Hepatic stellate cell (primary cell): ENCODE data around the gene WDCP.
"Not testable (repeated sequence)": the region's sequence is repeated elsewhere in the genome, so short reads cannot be mapped to it uniquely, and the experiment has no call there.

ENCODE experiments used
- DNase-seq: peaks from one replicate; pipeline ENCODE4 v3.0.0; 2011; ENCODE audit warnings: low spot score

Gene WDCP

GRCh38 chr2:24046930-24047702 lies at the start of gene WDCP:
Gene WDCP (minus strand): TSS chr2:24047391. CDS start chr2:24039494, 7,897 bp downstream.
- peak; percentile 95 for DNase-seq

DNA sequence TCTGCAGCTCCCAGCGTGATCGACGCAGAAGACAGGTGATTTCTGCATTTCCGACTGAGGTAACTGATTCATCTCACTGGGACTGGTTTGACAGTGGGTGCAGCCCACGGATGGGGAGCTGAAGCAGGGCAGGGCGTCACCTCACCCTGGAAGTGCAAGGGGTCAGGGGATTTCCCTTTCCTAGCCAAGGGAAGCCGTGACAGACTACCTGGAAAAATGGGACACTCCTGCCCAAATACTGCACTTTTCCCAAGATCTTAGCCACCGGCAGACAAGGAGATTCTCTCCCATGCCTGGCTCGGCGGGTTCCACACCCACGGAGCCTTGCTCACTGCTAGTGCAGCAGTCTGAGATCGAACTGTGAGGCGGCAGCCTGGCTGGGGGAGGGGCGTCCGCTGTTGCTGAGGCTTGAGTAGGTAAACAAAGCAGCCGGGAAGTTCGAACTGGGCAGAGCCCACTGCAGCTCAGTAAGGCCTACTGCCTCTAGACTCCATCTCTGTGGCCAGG lies 48.0 kb upstream of the WDCP start:
- DNase-seq: not testable (repeated sequence)

GRCh38 chr2:24093270-24093669 lies 46.1 kb upstream of the WDCP start:
- not testable (repeated sequence) for DNase-seq

DNA sequence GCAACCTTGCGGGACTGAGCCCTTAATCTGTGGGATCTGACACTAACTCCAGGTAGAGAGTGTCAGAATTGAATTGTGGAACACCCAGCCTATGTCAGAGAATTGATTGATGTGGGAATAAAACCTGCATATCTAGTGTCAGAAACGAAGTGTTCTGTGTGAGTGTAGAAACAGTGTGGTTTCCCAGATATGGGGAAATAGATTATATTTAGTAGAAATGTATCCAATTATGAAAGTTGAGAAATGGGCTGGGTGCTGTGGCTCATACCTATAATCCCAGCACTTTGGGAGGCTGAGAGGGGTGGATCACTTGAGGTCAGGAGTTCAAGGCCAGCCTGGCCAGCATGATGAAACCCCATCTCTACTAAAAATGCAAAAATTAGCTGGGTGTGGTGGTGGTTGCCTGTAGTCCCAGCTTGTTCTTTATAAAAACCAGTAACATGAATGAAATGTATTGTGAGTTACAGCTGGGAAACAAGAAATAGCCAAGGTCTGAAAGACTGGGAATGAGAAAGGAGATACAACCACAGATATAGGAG lies 41.7 kb upstream of the WDCP start:
- no peak for DNase-seq

DNA sequence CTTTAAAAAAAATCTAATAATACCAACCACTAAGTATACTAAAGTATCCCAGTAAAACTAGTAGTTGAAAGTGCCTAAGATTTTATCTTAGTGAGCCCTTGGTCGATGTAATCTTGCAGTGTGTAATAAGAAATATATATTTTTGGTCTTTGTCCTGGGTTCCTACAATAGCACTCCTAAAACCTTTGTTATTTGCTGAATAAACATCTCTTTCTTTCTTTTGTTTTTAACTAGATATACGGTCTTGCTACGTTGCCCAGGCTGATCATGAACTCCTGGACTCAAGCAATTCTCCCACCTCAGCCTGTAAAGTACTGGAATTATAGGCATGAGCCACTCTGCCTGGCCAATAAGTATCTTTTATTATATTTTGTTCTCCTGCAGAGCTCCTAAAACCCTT lies 39.8 kb upstream of the WDCP start:
- no peak for DNase-seq

GRCh38 chr2:24086241-24086640 lies 39.0 kb upstream of the WDCP start:
- no peak for DNase-seq

GRCh38 chr2:24085200-24085489 lies 38.0 kb upstream of the WDCP start:
- DNase-seq: no peak

DNA sequence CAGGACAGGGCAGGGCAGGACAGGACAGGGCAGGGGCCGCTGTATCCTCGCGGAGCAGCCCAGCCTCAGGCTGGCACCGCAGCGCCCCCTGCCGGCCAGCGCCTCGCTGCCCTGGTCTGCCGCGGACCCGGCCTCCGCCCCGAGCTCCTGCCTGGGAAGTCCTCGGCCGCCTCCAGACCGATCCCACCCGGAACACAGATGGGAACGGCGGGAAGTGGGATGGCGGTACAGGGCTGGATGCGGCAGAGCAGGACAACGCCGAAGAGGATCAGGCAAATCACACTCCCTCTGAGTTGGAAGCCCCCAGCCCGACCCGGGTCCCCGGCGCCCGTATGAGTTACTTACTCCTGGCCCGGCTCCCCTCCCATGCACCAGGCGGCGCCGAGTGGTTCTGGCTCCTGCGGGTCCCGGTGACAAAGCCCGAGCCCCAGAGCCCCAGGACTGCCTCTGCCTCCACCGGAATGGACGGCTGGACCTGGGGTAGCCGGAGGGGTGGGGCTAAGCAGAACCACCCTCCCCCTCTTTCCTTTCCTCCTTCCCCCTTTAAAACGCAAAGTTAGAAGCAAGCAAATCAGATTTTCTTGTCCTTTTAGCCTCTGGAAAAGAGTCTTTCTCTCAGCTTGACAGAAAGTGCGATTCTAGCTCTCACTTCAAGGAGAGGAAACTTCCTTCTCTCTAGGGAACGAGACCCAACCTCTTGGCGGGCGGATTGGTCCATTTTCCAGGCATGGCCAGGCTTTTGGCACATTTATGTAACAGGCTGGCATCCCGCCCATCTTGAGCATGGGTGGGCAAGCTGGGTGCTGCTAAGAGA lies 37.4 kb upstream of the WDCP start, which contains the start of gene TP53I3:
Gene TP53I3 (minus strand): TSS at position 449 of the 814 bp plus-strand sequence. CDS start 508 bp downstream, outside the sequence.
- peak; percentile 94 for DNase-seq

DNA sequence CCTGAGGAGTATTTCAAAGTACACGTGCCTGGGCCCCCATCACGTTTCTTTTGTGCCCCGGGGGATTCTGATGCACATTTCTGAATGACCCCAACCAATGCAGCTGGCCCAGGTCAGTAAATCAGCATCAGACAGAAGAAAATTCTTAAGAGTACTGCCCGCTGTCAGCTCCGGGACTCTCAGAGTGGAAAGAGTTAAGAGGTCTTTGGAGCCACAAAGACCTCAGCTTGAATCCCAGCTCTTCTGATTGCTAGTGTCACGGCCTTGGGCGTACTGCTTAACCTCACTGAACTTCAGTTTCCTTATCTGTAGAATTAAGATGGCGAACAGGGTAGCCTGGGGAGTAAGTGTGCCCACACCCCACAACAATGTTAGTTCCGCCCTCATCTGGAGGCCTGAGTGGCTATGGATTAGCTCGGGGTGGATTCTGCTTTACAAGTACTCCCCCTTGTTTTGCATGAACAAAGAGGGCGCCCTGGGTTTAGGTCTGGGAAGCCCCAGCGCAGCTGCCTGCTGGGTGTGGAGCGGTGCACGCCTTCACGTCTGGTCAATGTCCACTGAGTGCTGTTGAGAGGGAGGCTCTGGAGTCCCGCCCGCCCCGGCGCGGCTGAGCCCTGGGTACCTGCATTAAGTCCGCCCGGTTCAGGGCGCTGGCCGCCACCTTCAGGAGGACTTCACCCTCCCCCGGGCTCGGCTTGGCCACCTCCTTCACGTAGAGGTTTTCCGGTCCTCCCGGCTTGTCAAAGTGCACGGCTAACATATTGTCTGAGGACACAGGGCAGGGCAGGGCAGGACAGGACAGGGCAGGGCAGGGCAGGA lies 36.6 kb upstream of the WDCP start:
- DNase-seq: peak; percentile 82

DNA sequence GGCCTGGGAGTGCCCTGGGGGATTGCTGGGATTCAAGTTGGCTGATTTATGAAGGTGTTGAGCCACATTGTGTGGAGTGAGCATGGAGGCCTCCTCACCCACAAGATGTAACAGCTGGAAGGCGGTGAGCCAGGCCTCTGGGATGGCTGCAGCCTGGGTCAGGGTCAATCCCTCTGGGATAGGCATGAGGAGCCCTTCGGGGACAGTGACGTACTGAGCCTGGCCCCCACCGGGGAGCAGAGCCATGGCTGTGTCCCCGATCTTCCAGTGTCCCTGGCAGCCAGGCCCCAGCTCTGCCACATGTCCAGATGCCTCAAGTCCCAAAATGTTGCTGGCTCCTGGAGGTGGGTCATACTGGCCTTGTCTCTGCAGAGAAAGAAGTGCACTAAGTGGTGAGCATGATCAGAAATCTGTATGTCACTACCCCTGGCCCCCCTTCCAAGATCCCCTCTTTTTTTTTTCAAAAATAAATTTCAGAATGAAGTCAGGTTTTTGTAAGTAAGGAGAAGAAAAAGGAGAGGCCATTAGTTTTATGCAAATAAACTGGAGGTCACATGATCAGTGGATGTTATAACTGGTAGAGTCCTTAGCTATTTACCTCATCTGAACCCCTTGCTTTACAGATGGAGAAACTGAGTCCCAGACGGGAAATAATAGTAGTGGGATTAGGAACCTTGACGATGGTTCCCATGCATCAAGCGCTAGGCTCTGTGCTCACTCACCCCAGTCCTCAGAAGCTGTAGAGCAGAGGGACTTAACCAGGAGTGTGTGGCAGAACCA lies 35.8 kb upstream of the WDCP start:
- DNase-seq: no peak

- DNase-seq: no peak
Observed at GRCh38 chr2:24080701-24081100, 33.5 kb upstream of the WDCP start.

- DNase-seq: no peak
Observed at GRCh38 chr2:24077879-24078278, 30.7 kb upstream of the WDCP start.

- no peak for DNase-seq
Observed at GRCh38 chr2:24077535-24077877, 30.3 kb upstream of the WDCP start.

DNA sequence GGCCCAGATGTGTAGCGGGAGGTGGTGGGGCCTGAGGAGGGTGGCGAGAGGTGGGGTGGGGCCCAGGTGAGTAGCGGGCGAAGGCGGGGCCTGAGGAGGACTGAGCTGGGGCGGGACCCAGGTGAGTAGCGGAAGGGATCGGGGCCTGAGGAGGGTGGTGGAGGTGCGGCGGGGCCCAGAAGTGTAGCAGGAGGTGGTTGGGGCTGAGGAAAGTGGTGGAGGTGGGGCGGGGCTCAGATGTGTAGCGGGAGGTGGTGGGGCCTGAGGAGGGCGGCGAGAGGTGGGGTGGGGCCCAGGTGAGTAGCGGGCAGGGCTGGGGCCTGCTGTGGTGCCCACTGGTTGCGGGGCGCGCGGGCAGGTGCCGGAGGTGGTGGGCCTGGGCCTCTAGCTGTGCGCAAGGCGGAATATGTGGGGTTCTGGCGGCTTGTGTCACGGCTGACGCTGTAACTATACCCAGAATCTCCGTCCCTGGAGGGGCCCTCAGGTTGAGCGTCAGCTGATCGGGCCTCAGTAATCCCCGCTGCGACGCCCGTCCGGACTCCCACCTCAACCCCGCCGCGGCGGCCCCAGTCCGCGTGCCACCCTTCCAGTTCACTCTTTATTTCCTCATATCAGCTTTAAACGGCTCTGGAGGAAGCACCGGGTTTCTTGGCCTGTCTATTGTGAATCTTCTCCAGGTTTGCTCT lies 29.8 kb upstream of the WDCP start:
- DNase-seq: peak; percentile 14

DNA sequence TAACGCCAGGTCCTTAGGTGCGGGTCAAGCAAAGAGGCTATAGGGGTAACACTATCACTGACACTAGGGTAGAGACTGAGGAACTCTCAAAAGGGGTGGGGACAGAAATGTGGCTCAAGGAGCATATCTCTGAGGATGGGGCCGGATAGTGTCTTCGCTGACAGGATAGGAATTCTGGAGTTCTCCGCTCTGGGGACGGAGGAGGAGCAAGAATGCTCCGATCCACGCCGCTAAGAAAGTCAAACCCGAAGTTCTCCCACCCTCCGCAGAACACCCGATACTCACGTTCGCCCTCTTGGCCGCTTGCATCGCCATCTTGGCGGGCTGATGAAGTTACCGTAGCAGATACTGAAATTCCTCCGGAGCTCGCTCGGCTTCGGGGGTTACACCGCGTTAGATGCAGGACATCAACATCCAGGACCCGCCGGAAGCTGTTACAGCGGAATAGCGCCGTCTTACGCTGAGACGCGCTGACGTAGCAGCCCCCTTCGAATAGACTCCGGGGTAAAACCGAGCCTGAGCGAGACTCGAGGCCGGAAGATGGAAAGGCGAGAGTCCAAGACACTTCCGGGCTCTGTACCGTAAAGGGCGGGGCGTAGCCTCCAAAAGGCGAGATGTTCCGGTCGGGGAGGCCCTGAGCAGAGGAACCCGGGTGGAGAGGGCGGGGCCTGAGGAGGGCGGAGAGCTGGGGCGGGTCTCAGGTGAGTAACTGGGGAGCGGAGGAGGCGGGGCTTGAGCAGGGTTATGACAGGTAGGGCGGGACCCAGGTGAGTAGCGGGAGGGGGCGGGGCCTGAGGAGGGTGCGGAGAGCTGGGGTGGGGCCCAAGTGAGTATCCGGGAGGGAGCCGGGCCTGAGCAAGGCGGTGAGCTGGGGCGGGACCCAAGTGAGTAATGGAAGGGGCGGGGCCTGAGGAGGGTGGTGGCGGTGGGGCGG lies 29.0 kb upstream of the WDCP start, which contains the start of gene SF3B6:
Gene SF3B6 (minus strand): TSS at position 412 of the 934 bp plus-strand sequence. CDS start 97 bp downstream, at position 315.
- DNase-seq: peak; percentile 92

GRCh38 chr2:24075259-24075658 lies 28.1 kb upstream of the WDCP start:
- DNase-seq: no peak

- no peak for DNase-seq
Observed at GRCh38 chr2:24073816-24074215, 26.6 kb upstream of the WDCP start.

- no peak for DNase-seq
Observed at GRCh38 chr2:24072259-24072658, 25.1 kb upstream of the WDCP start.

GRCh38 chr2:24065341-24065740 lies 18.1 kb upstream of the WDCP start:
- DNase-seq: no peak
